ENCODE data around the gene TECR.
A peak's percentile ranks its signal among the peaks of the same experiment; 100 is the strongest.

Gene TECR, protein sequence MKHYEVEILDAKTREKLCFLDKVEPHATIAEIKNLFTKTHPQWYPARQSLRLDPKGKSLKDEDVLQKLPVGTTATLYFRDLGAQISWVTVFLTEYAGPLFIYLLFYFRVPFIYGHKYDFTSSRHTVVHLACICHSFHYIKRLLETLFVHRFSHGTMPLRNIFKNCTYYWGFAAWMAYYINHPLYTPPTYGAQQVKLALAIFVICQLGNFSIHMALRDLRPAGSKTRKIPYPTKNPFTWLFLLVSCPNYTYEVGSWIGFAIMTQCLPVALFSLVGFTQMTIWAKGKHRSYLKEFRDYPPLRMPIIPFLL

GRCh38 chr19:14529254-14530004 is at the start of gene TECR:
Gene TECR, plus strand, starts transcription at chr19:14529594. Its CDS starts 103 bp downstream, at chr19:14529697.
- no peak for TF ChIP-seq CTCF (IDR thresholded peaks at IDR 0.05; ENCODE audit: control insufficient read depth, extremely low read depth, insufficient read depth)
- peak; percentile 100 for DNase-seq (ENCODE audit: low read depth)

GRCh38 chr19:14479975-14480699 is 49.3 kb upstream of the TECR start:
- no peak overlapping the region for H3K4me3 ChIP-seq (ENCODE audit: low read depth, low read length)
- no peak for DNase-seq (ENCODE audit: low read depth)
- peak; percentile 80 for TF ChIP-seq CTCF (IDR thresholded peaks at IDR 0.05; ENCODE audit: control insufficient read depth, extremely low read depth, insufficient read depth)

More at GRCh38 chr19:14529254-14530004, at the start of gene TECR:
- peak within 1 kb of the TSS; percentile 96 for H3K4me3 ChIP-seq (ENCODE audit: low read depth, low read length)

DNA sequence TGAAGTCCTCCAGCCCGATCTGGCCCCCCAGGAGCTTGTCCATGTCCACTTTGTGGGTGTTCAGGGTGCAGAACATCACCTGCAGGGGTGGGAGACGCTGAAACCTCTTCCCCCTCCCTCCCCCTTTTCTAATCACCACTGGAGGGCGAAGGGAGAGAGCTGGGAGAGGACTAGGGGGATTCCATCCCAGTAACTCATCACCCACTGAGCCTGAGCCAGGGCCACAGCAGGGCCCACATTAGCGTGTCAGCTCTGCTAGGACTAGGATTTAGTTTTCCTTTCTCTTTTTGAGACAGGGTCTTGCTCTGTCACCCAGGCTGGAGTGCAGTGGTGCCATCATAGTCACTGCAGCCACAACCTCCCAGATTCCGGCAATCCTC is 48.7 kb upstream of the TECR start:
- TF ChIP-seq CTCF (IDR thresholded peaks at IDR 0.05; ENCODE audit: control insufficient read depth, extremely low read depth, insufficient read depth) = no peak
- H3K4me3 ChIP-seq (ENCODE audit: low read depth, low read length) = no peak overlapping the region
- DNase-seq (ENCODE audit: low read depth) = no peak

DNA sequence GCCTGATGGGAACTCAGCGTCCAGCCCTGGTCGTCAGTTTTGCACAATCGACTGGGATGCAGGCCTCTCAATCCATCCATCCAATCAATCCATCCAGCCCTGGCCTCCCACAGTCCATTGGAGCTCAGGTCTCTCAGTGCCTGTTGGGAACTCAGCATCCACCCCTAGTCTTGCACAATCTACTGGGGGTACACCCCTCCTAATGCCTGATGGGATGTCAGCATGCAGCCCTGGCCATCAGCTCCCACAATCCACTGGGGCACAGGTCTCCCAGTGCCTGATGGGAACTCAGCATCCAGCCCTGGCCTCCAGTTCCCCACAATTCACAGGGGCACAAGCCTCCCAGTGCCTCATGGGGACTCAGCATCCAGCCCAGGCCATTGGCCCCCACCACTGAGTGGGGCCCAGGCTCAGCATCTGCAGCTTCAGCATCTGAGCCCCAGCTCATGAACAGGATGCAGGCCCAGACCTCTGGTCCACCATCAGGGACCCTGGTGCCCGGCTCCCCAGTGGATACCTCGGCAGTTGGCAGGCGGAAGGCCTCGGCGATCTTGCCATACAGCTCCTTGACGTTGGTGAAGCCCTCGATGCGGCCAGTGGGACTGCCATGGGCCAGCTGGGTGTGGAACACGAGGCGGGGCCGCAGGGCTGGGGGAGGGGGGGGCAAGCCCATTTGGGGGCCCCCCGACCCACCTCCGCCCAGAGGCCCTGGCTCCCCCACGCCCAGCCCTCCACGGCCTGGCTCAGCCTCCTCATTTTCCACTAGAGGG is 47.0 kb upstream of the TECR start:
- TF ChIP-seq CTCF (IDR thresholded peaks at IDR 0.05; ENCODE audit: control insufficient read depth, extremely low read depth, insufficient read depth) = no peak
- H3K4me3 ChIP-seq (ENCODE audit: low read depth, low read length) = no peak overlapping the region
- DNase-seq (ENCODE audit: low read depth) = no peak

GRCh38 chr19:14487370-14488125 is 41.8 kb upstream of the TECR start:
- no peak overlapping the region for H3K4me3 ChIP-seq (ENCODE audit: low read depth, low read length)
- no peak for DNase-seq (ENCODE audit: low read depth)
- no peak for TF ChIP-seq CTCF (IDR thresholded peaks at IDR 0.05; ENCODE audit: control insufficient read depth, extremely low read depth, insufficient read depth)

Measured in LNCaP clone FGC (cell line).